Glutamatergic neuron (in vitro differentiated cells): ENCODE results near the gene ARSK. TPM values are rescaled to one million over a fixed set of nuclear protein-coding genes. Genes with fewer than 3 reads are reported as not detected.

Source experiments
- DNase-seq: peaks from one replicate; pipeline ENCODE4 v3.0.0; 2022
- H3K27ac Mint-ChIP-seq: one replicate; pipeline ENCODE4 v1.8.0; 2020; ENCODE audit warnings: mild to moderate bottlenecking, mixed read lengths, inconsistent platforms; ENCODE audit not compliant: unreplicated experiment
- H3K27me3 Mint-ChIP-seq: one replicate; pipeline ENCODE4 v1.8.0; 2020; ENCODE audit warnings: mild to moderate bottlenecking, moderate library complexity, mixed read lengths, inconsistent platforms; ENCODE audit not compliant: unreplicated experiment
- H3K36me3 Mint-ChIP-seq: one replicate; pipeline ENCODE4 v1.8.0; 2020; ENCODE audit warnings: mild to moderate bottlenecking, mixed read lengths, inconsistent platforms; ENCODE audit not compliant: unreplicated experiment
- H3K4me1 Mint-ChIP-seq: one replicate; pipeline ENCODE4 v1.8.0; 2020; ENCODE audit warnings: mild to moderate bottlenecking, low read depth, mixed read lengths, inconsistent platforms; ENCODE audit not compliant: unreplicated experiment
- H3K4me3 Mint-ChIP-seq: one replicate; pipeline ENCODE4 v1.8.0; 2020; ENCODE audit warnings: mild to moderate bottlenecking, mixed read lengths, inconsistent platforms; ENCODE audit not compliant: unreplicated experiment
- H3K9me3 Mint-ChIP-seq: one replicate; pipeline ENCODE4 v1.8.0; 2020; ENCODE audit warnings: mild to moderate bottlenecking, moderate library complexity, mixed read lengths, inconsistent platforms; ENCODE audit not compliant: unreplicated experiment
- long read RNA-seq: library from polyadenylated mRNA; unstranded; transcript quantifications from one replicate; pipeline ENCODE4 v2.0.0, GENCODE V29; 2020; ENCODE audit not compliant: unreplicated experiment
- total RNA-seq: library from RNA; stranded (reverse); fragmentation: NEBNext Ultra II Directional; extraction: Animal tissue kit (Norgen Biotek cat#: 25700); gene quantifications from one replicate; pipeline ENCODE4 v1.2.1, GENCODE V29; 2021; ENCODE audit not compliant: unreplicated experiment
- TF ChIP-seq, protein P1 (sequence below): fragments of 200-600 bp; sonication (generic); IDR thresholded peaks from one replicate; pipeline ENCODE4 v1.5.0; 2021; ENCODE audit not compliant: partially characterized antibody, unreplicated experiment

The ARSK gene
- total RNA-seq: 5.5 TPM
- long read RNA-seq, transcript ARSK-201 (8 exons, 3,354 nt): major isoform, 6 of 12 reads
- long read RNA-seq, partial matches to known transcripts: 3 of 12 reads
- long read RNA-seq, other reads (novel, unspliced or antisense): 1 of 12 reads

DNA sequence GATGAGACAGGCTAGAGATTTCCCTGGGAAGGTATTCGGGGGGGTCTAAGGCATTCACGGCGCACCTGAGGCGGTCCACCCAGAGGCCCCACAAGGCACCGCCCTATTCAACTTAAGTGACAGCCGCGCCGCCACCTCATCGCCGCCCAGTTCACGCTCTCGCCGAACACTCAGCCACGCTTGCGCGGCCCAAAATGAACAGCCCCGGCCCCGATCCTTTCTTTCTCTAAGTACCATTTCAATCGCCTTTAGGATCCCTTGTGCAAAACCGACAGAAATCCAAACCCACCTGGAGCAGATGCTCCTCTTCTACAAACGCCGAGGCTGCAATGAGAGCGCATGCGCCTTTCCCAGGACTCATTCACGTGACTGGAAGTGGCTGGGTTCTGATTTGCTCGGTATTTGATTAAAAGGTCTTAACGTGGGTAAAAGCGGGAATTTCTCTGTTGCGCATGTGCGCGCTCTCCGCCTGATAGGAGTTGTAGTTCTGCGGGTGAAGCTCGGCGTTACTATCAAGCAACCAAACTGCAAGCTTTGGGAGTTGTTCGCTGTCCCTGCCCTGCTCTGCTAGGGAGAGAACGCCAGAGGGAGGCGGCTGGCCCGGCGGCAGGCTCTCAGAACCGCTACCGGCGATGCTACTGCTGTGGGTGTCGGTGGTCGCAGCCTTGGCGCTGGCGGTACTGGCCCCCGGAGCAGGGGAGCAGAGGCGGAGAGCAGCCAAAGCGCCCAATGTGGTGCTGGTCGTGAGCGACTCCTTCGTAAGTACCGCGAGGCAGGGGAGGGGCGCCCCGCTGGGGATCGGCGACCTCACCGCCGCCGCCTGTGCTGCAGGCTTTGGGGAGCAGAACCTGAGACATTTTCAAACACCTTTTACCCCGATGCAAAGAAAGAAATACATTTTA lies at the start of gene ARSK, which contains the start of gene SKIC3:
ARSK (plus strand) TSS at position 455 of the 902 bp plus-strand sequence; CDS start at position 633, 178 bp downstream.
SKIC3 (minus strand) TSS at position 331 of the 902 bp plus-strand sequence. CDS start 7,827 bp downstream, outside the sequence.
- Mint-ChIP-seq H3K4me1 (peaks cover 19% of the 10 kb centered on the region), H3K4me3 (peak within 1 kb of the TSS; percentile 95)
- TF ChIP-seq, protein P1, sequence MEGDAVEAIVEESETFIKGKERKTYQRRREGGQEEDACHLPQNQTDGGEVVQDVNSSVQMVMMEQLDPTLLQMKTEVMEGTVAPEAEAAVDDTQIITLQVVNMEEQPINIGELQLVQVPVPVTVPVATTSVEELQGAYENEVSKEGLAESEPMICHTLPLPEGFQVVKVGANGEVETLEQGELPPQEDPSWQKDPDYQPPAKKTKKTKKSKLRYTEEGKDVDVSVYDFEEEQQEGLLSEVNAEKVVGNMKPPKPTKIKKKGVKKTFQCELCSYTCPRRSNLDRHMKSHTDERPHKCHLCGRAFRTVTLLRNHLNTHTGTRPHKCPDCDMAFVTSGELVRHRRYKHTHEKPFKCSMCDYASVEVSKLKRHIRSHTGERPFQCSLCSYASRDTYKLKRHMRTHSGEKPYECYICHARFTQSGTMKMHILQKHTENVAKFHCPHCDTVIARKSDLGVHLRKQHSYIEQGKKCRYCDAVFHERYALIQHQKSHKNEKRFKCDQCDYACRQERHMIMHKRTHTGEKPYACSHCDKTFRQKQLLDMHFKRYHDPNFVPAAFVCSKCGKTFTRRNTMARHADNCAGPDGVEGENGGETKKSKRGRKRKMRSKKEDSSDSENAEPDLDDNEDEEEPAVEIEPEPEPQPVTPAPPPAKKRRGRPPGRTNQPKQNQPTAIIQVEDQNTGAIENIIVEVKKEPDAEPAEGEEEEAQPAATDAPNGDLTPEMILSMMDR: peak; percentile 23

DNA sequence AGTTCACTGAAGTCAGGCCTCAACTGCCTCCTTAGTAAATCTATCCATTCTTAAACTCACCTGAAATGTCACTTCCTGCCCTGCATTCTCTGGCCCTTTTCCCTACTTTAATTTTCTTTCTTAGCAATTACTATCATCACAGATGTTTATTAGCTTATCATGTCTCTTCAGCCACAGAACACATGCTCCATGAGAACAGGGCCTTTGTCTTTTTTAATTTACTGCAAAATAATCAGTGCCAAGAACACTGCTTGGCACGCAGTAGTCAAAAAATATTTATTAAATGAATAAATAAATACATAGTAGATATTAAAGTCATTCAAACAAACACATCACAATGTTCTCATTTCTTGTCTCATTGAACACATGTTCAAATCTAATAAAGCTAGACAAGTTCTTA lies 46.4 kb upstream of the ARSK start:
- peaks cover 5% of the 10 kb centered on the region for H3K36me3 Mint-ChIP-seq

More for the DNA sequence above, at the start of gene ARSK, which contains the start of gene SKIC3:
- H3K9me3 Mint-ChIP-seq: peaks cover 8% of the 10 kb centered on the region
- H3K27ac Mint-ChIP-seq: peak within 1 kb of the TSS; percentile 99
- no peaks in the 10 kb centered on the region for H3K36me3 Mint-ChIP-seq
- DNase-seq: peak; percentile 88
- H3K27me3 Mint-ChIP-seq: peaks cover 4% of the 10 kb centered on the region

DNA sequence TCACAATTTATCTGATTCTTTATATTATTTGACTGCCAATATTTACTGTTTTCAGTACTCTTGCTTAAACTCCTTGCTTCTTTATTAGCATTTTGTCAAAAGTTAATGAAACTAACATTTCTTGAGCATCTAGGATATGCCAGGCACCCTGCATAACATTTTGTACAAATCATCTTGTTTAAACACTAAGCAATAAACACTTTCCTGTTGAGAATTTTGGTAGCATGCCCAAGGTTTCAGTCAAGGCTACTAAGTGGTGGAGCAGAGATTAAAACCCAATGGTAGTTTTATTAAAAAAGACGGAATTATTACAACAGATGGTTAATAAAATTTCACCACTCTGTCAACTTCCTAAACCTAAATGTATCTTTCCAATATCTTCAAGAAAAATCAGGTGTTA lies 43.3 kb upstream of the ARSK start:
- Mint-ChIP-seq H3K9me3 (no peaks in the 10 kb centered on the region), H3K4me3 (no peak overlapping the region), H3K27ac (no peak overlapping the region), H3K27me3 (no peaks in the 10 kb centered on the region), H3K4me1 (no peaks in the 10 kb centered on the region), H3K36me3 (peaks cover 2% of the 10 kb centered on the region)
- TF ChIP-seq, protein P1: no peak
- DNase-seq: no peak

More for the DNA sequence above, 46.4 kb upstream of the ARSK start:
- no peaks in the 10 kb centered on the region for H3K9me3 Mint-ChIP-seq
- H3K27ac Mint-ChIP-seq: no peak overlapping the region
- DNase-seq: no peak
- H3K4me1 Mint-ChIP-seq: no peaks in the 10 kb centered on the region
- H3K4me3 Mint-ChIP-seq: no peak overlapping the region
- TF ChIP-seq, protein P1: no peak
- H3K27me3 Mint-ChIP-seq: no peaks in the 10 kb centered on the region

GRCh38 chr5:95518417-95518816 lies 36.5 kb upstream of the ARSK start:
- H3K27ac Mint-ChIP-seq: peak overlapping the region; percentile 17
- H3K4me3 Mint-ChIP-seq: no peak overlapping the region
- H3K9me3 Mint-ChIP-seq: no peaks in the 10 kb centered on the region
- peaks cover 5% of the 10 kb centered on the region for H3K36me3 Mint-ChIP-seq
- peaks cover 14% of the 10 kb centered on the region for H3K4me1 Mint-ChIP-seq
- peaks cover 1% of the 10 kb centered on the region for H3K27me3 Mint-ChIP-seq
- TF ChIP-seq, protein P1: no peak
- no peak for DNase-seq

- peaks cover 5% of the 10 kb centered on the region for H3K36me3 Mint-ChIP-seq
These were observed 35.8 kb upstream of the ARSK start for GRCh38 chr5:95519151-95519550.

More at GRCh38 chr5:95519151-95519550, 35.8 kb upstream of the ARSK start:
- DNase-seq: no peak
- Mint-ChIP-seq H3K9me3 (no peaks in the 10 kb centered on the region), H3K4me1 (peaks cover 14% of the 10 kb centered on the region), H3K27ac (peak overlapping the region; percentile 9), H3K4me3 (no peak overlapping the region), H3K27me3 (peaks cover 1% of the 10 kb centered on the region)
- TF ChIP-seq, protein P1: no peak
